Fibroblast of the aortic adventitia (primary cell): ENCODE measurements around the gene LMX1A. TPM values are rescaled to one million over a fixed set of nuclear protein-coding genes. Genes with fewer than 3 reads are reported as not detected.

Experiments
- DNase-seq: peaks from one replicate; pipeline ENCODE4 v3.0.0-alpha.2; 2010; ENCODE audit warnings: low read depth
- H3K4me3 ChIP-seq: 2 replicates; pipeline ENCODE4 v1.5.1; 2011; ENCODE audit warnings: low read depth, mild to moderate bottlenecking, control low read depth, low read length, moderate library complexity
- total RNA-seq: library from RNA; depleted of rRNA; stranded (reverse); fragments of >200 nt; gene quantifications from 2 replicates; pipeline ENCODE4 v1.2.3, GENCODE V29; 2012; ENCODE audit warnings: low replicate concordance
- TF ChIP-seq, protein P1 (sequence below): IDR thresholded peaks from 2 replicates; pipeline ENCODE4 v1.5.1; 2011; ENCODE audit warnings: mild to moderate bottlenecking, low read length, control low read depth, inconsistent platforms; ENCODE audit not compliant: insufficient read depth

LMX1A gene
- total RNA-seq, 1 donor, result not detected

DNA sequence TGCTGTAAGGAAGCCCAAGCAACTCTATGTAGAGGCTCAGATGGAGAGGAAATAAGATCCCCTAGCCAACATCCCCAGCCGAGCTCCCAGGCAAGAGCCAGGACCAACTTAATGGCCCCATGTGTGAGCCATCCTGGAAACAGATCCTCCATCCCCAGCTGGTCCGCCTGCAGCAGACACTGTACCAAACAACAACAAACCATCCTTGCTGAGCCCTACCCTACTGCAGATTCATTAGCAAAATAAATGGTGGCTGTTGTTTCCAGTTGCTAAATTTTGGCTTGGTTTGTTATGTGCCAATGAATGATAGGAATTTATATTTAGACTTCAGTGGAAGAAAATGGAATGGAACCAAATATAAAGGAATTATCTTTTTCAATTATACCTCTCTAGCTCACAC, 43.9 kb downstream of the LMX1A start:
- no peak overlapping the region for H3K4me3 ChIP-seq
- TF ChIP-seq, protein P1, sequence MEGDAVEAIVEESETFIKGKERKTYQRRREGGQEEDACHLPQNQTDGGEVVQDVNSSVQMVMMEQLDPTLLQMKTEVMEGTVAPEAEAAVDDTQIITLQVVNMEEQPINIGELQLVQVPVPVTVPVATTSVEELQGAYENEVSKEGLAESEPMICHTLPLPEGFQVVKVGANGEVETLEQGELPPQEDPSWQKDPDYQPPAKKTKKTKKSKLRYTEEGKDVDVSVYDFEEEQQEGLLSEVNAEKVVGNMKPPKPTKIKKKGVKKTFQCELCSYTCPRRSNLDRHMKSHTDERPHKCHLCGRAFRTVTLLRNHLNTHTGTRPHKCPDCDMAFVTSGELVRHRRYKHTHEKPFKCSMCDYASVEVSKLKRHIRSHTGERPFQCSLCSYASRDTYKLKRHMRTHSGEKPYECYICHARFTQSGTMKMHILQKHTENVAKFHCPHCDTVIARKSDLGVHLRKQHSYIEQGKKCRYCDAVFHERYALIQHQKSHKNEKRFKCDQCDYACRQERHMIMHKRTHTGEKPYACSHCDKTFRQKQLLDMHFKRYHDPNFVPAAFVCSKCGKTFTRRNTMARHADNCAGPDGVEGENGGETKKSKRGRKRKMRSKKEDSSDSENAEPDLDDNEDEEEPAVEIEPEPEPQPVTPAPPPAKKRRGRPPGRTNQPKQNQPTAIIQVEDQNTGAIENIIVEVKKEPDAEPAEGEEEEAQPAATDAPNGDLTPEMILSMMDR, result no peak
- DNase-seq, result no peak

DNA sequence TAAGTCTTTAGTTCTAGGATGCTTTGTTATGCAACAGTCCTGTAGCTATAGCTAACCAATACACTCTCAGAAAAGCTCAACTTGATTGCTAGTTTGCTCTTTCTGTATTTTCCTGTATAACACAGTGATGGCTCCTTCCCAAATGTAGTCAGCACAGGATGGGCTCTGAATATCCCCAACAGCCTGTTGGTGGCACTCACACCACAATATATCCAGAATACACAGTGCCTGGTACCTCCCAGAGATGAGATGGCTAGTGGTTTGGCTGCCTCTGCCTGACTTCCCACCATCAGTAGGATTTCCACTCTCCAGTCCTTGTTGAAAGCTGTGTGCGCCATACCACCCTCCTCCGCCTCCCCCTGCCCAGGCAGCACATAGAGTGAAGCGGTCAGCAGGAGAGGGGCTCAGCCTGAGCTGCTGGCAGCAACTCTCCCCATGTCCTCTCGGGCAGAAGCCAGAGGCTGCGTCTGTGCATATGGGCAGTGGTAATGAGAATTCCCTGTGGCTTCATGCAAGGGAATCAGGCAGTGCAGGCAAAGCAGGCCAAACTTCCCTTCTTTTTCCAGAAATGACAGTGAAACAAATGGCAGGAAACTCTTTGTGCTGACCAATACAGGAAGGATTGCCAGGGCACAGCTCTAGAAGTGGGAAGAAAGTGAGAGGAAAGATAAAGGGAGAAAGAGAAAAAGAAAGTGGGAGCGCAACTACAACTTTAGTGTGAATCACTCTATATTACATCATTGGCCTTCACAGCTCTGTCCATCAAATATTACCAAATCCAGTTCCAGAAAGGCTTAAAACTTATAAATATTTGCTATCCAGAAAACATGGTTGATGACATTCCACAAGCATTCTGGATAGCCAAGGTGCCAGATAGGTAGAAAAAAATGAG, 49.7 kb downstream of the LMX1A start:
- no peak overlapping the region for H3K4me3 ChIP-seq
- TF ChIP-seq, protein P1, result no peak

DNA sequence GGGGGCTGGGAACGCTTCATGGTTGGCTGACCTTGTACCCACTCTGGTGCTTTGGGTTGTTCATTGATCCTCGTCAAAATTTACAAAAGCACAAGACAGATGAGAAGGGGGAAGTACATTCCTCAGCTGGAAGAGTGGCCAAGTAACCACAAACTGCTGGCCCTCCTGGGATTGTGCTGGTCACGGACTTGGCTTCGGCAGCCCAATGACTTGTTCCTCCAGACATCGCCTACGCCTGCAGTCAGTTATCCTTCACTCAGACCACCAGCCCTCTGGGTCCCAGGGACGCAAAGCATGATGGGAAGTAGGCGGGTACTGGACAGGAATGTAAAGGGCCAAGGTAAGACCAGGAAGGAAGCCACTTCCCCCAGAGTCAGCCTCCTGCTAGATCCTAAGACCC, 53.1 kb downstream of the LMX1A start:
- no peak for DNase-seq
- TF ChIP-seq, protein P1, result no peak
- H3K4me3 ChIP-seq, result no peak overlapping the region

More for the DNA sequence above, 49.7 kb downstream of the LMX1A start:
- DNase-seq, result no peak

DNA sequence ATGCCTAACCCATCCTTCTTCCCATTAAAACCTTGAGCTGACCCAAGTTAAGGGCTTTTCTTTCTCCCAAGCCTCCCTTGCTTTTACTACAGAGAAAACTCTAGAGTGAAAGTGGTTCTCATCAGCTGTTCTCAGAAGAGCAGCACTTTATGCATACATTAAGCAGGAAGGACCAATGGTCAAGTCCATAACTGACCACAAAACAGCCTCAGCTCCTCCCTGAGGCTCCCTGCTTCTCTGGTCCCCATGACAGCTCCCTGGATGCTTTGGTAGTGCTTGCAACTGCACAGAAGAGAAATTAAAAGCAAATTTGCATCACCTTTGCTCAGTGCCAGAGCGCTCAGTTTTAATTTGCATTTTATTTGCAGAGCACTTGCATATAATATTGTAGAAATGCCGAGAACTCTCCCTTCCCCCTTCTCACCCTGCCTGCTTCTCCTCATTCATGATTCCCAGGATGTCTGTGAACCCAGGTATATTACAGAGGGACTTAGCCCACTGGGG, 56.1 kb downstream of the LMX1A start:
- no peak overlapping the region for H3K4me3 ChIP-seq
- TF ChIP-seq, protein P1, result no peak
- no peak for DNase-seq

DNA sequence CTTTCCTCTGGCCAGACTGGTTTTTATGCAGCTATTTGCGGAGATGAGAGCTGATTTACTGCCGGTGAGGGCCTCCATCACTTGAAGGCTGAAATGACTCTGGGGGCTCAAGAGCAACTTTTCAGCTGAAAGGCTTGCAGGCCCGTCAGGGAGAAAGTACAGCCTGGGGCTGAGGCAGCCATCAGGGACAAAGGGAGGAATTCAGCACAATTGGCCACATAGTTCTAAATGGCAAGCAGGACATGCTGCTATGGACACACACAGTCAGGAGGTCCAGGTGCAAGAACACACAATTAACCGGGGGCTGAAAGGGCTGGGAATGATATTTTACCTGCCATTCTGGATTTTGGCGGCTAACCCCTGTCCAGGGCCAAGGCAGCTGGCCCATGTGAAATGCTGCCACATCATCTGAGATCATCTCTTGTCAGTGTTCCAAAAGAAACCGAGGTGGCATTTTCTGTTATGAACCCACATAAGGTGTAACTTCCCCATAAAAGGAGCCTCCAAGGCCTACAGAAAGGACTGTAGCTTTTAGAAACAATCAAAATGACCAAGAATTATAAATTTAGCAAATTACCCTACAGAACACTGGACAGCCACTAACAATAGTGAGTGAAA, 58.2 kb downstream of the LMX1A start:
- no peak overlapping the region for H3K4me3 ChIP-seq
- no peak for DNase-seq
- TF ChIP-seq, protein P1, result no peak

DNA sequence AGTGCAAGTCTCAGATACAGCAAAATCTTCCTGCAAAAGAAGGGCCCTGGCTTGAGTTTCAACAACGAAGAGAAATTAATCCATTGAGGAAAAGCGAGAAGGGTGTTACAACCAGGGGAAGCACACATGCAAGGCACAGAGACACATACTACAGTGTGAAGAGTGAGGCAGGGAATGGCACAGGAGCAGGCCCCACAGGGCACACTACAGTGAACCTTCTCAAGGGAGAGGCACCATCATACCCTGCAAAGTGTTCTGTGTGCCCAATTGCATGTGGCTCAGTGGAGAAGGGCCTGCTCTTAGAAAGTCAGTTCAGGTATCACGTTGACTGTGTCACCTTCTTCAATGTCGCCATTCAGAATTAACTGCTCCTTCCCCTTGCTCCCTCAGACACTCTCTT, 60.3 kb downstream of the LMX1A start:
- TF ChIP-seq, protein P1, result no peak
- H3K4me3 ChIP-seq, result no peak overlapping the region
- no peak for DNase-seq
